SU-DHL-6 (cell line): Measurements from ENCODE around the gene CASS4.

ENCODE experiments used
- H2AFZ ChIP-seq: fragments of 200-600 bp; sonication (generic); 2 replicates; pipeline ENCODE4 v1.6.1; 2014; ENCODE audit warnings: low read depth, mild to moderate bottlenecking, moderate library complexity, mixed read lengths, antibody characterized with exemption, low read length; ENCODE audit not compliant: severe bottlenecking
- H3F3A ChIP-seq: fragments of 200-600 bp; shearing (Covaris generic); 2 replicates; pipeline ENCODE4 v1.6.0; 2016; ENCODE audit warnings: antibody characterized with exemption, mild to moderate bottlenecking; ENCODE audit not compliant: insufficient read depth
- H3K27ac ChIP-seq: fragments of 200-600 bp; sonication (generic); 2 replicates; pipeline ENCODE4 v1.5.1; 2016; ENCODE audit warnings: low read depth, mild to moderate bottlenecking, low read length, moderate library complexity, mixed read lengths
- H3K27me3 ChIP-seq: fragments of 200-600 bp; sonication (generic), shearing (Covaris generic); 2 replicates; pipeline ENCODE4 v1.6.0; 2014; ENCODE audit warnings: mild to moderate bottlenecking, low read length
- H3K36me3 ChIP-seq: fragments of 200-600 bp; sonication (generic); 2 replicates; pipeline ENCODE4 v1.6.1; 2014; ENCODE audit warnings: mild to moderate bottlenecking, low read length, mixed read lengths
- H3K4me2 ChIP-seq: fragments of 300-600, 200-600 bp; shearing (Covaris generic), sonication (generic); 2 replicates; pipeline ENCODE4 v1.6.0; 2014; ENCODE audit warnings: low read length, low read depth, mild to moderate bottlenecking; ENCODE audit not compliant: poor library complexity, severe bottlenecking
- H3K4me3 ChIP-seq: fragments of 200-600 bp; sonication (generic); 2 replicates; pipeline ENCODE4 v1.5.1; 2014; ENCODE audit warnings: antibody characterized with exemption, low read length, mild to moderate bottlenecking, mixed read lengths; ENCODE audit not compliant: insufficient read depth, poor library complexity, severe bottlenecking
- H3K79me2 ChIP-seq: fragments of 200-600 bp; sonication (generic); 2 replicates; pipeline ENCODE4 v1.6.1; 2014; ENCODE audit warnings: mild to moderate bottlenecking, low read length, moderate library complexity; ENCODE audit not compliant: insufficient read depth
- H3K9ac ChIP-seq: fragments of 200-600 bp; sonication (generic); 2 replicates; pipeline ENCODE4 v1.7.0; 2014; ENCODE audit warnings: mild to moderate bottlenecking, low read length
- H3K9me2 ChIP-seq: fragments of 200-600 bp; sonication (generic); replicated peaks from 2 replicates; pipeline ENCODE4 v1.6.1; 2014; ENCODE audit warnings: low read length; ENCODE audit not compliant: insufficient read depth
- H3K9me3 ChIP-seq: fragments of 200-600 bp; sonication (generic); 2 replicates; pipeline ENCODE4 v1.6.1; 2014; ENCODE audit warnings: low read length, mixed read lengths; ENCODE audit not compliant: insufficient read depth
- H4K20me1 ChIP-seq: fragments of 200-600 bp; sonication (generic); 2 replicates; pipeline ENCODE4 v1.6.1; 2014; ENCODE audit warnings: low read depth, mild to moderate bottlenecking, antibody characterized with exemption, low read length, moderate library complexity, mixed read lengths
- CTCF ChIP-seq: fragments of 200-600 bp; sonication (generic); IDR thresholded peaks from one replicate; pipeline ENCODE4 v1.5.1; 2017; ENCODE audit warnings: antibody characterized with exemption, mild to moderate bottlenecking, low read length, moderate library complexity; ENCODE audit not compliant: insufficient read depth, poor library complexity, severe bottlenecking
- EZH2phosphoT487 ChIP-seq: fragments of 200-600 bp; sonication (generic), shearing (Covaris generic); conservative IDR thresholded peaks from 2 replicates; pipeline ENCODE4 v1.6.1; 2018; ENCODE audit warnings: mild to moderate bottlenecking, antibody characterized with exemption, low read length, moderate library complexity, mixed read lengths

Gene CASS4

GRCh38 chr20:56426926-56427325 lies 14.9 kb downstream of the CASS4 start:
- no peaks in the 10 kb centered on the region for H3K9me2 ChIP-seq
- H3K9ac ChIP-seq = no peak overlapping the region
- no peak overlapping the region for H3K4me3 ChIP-seq
- no peaks in the 10 kb centered on the region for H4K20me1 ChIP-seq
- no peak overlapping the region for H2AFZ ChIP-seq
- H3K4me2 ChIP-seq = no peak overlapping the region
- H3K36me3 ChIP-seq = no peaks in the 10 kb centered on the region
- H3K27ac ChIP-seq = no peak overlapping the region
- no peak for TF ChIP-seq EZH2phosphoT487
- TF ChIP-seq CTCF = no peak
- H3K79me2 ChIP-seq = no peaks in the 10 kb centered on the region
- H3K9me3 ChIP-seq = no peaks in the 10 kb centered on the region
- no peaks in the 10 kb centered on the region for H3K27me3 ChIP-seq
- no peaks in the 10 kb centered on the region for H3F3A ChIP-seq

DNA sequence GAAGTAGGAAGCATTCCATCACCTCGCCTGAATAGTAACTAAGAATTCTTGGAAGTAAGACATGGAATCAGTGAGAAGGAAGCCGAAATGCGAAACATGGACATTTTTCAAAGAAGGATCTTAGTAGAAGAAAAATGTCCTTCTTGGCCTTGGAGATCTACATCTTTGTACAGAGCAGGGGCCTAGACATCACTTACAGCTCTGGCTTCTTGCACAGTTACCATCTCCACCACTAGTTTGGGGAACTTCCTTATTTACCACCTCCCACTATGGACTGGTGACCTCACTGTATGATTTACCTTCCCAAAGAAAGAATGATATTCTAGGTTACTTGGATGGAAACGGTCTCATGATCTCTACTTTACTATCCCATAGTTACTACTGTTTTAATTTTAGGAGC lies 15.7 kb downstream of the CASS4 start:
- H3K27ac ChIP-seq = no peak overlapping the region
- H4K20me1 ChIP-seq = no peaks in the 10 kb centered on the region
- H3K79me2 ChIP-seq = no peaks in the 10 kb centered on the region

DNA sequence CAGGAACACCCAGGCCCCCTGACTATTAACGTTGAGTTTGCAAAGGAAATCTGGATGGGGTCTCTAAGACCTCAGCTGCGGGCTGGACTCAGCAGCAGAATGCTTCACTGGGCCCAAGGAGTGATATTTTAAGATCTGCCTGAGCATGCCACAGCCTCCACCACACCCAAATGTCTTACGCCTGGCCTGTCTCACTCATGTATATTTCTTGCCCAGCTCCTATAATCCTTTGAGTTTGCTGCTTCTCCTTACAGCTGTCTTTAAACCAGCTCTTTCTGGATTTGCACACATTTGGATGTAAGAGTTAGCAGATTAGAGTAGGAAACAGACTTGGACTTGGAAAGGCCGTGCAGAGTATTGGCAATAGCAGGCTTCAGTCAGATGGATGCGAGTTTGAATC lies 16.4 kb downstream of the CASS4 start:
- Histone ChIP-seq H4K20me1 (no peaks in the 10 kb centered on the region), H3K9ac (no peak overlapping the region), H3K4me3 (no peak overlapping the region), H3K27ac (no peak overlapping the region), H3K4me2 (no peak overlapping the region), H3F3A (no peaks in the 10 kb centered on the region), H3K9me2 (no peaks in the 10 kb centered on the region), H2AFZ (no peak overlapping the region), H3K27me3 (no peaks in the 10 kb centered on the region), H3K79me2 (no peaks in the 10 kb centered on the region), H3K36me3 (no peaks in the 10 kb centered on the region), H3K9me3 (no peaks in the 10 kb centered on the region)
- TF ChIP-seq EZH2phosphoT487 (no peak), CTCF (no peak)

More for the DNA sequence above, 15.7 kb downstream of the CASS4 start:
- Histone ChIP-seq H3K4me3 (no peak overlapping the region), H3K4me2 (no peak overlapping the region), H3K36me3 (no peaks in the 10 kb centered on the region), H3F3A (no peaks in the 10 kb centered on the region), H3K27me3 (no peaks in the 10 kb centered on the region), H3K9me2 (no peaks in the 10 kb centered on the region), H2AFZ (no peak overlapping the region), H3K9ac (no peak overlapping the region), H3K9me3 (no peaks in the 10 kb centered on the region)
- TF ChIP-seq CTCF (no peak), EZH2phosphoT487 (no peak)
